GM04503 (cell line): Measurements from ENCODE around the gene GCDH.
"Not testable (repeated sequence)": the region's sequence is repeated elsewhere in the genome, so short reads cannot be mapped to it uniquely, and the experiment has no call there.

ENCODE experiments used
- DNase-seq: peaks from one replicate; pipeline ENCODE4 v3.0.0-alpha.2; 2012; ENCODE audit warnings: low read depth

The GCDH gene

DNA sequence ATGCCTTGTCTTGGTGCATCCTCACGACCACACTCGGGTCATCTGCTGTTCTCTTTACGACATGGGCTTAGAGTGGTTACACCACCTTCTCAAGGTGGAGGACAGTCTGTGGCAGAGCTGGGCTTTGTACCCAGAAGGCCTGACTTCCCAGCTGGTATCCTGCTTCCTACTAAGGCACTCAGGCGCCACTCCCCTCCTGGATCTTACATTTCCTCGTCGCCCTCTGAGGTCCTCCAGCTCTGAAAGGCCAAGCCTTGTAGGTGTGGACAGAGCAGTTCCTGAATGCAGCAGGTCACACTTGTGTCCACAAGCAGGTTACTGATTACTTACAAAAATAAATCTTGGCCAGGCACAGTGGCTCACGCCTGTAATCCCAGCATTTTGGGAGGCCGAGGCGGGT is 16.2 kb downstream of the GCDH start:
- no peak for DNase-seq

GRCh38 chr19:12912571-12912970 is 21.6 kb downstream of the GCDH start:
- DNase-seq, result no peak

GRCh38 chr19:12913011-12913561 is 22.1 kb downstream of the GCDH start:
- peak; percentile 11 for DNase-seq

DNA sequence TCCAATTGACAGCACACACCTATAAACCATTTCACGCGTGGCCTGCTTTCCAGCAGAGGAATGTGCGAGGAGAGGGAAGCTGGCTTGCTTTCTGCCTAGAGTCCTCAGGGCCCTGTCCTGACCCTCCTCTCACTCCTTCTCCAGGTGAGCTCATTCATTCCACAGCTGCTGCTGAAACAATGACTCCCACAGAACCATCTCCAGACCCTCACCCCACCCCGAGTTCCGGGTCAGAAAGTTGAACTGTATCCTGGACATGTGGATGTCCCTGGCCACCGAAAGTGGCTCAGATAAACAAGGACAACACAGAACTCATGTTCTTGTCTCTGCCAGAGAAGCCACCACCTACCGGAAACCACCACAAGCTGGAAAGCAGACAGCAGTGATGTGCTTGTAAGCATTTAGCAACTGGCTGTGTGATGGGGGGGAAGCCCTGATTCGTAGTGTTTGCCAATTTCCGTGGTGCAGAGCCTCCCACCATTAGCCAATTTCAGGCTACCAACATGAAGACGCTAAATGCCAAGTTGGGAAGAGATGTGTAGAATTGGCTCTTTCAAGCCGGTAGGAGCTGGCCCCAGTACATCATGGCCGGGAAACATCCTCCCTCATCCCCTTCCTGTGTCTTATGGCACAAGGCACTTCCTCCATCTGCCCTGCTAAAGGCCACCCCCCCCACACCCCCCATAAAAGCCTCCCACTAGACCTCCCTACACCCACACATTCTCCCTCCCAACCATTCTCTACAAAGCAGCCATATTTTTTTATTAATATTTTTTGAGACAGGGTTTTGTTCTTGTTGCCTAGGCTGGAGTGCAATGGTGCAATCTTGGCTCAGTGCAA is 23.1 kb downstream of the GCDH start:
- no peak for DNase-seq

DNA sequence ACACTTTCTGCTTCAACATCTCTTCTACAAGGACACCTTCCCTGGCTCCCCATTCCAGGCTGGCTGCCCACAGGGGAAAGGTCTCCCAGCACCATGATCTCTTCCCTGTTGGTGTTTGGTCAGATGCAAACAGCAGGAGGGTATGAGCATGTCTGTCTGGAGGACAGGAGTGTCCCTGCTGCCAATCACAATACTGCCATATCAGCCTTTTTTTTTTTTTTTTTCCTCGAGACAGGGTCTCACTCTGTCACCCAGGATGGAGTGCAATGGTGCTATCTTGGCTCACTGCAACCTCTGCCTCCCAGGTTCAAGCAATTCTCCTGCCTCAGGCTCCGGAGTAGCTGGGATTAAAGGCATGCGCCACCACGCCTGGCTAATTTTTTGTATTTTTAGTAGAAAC is 24.9 kb downstream of the GCDH start:
- not testable (repeated sequence) for DNase-seq

- no peak for DNase-seq
Observed at GRCh38 chr19:12918253-12918652, 27.3 kb downstream of the GCDH start.

- DNase-seq, result no peak
Observed at GRCh38 chr19:12921047-12921446, 30.1 kb downstream of the GCDH start.

- DNase-seq, result no peak
Observed at GRCh38 chr19:12922959-12923358, 32.0 kb downstream of the GCDH start.

GRCh38 chr19:12924621-12925310 is 33.8 kb downstream of the GCDH start:
- DNase-seq, result no peak

GRCh38 chr19:12930002-12930645 is 39.2 kb downstream of the GCDH start:
- no peak for DNase-seq

DNA sequence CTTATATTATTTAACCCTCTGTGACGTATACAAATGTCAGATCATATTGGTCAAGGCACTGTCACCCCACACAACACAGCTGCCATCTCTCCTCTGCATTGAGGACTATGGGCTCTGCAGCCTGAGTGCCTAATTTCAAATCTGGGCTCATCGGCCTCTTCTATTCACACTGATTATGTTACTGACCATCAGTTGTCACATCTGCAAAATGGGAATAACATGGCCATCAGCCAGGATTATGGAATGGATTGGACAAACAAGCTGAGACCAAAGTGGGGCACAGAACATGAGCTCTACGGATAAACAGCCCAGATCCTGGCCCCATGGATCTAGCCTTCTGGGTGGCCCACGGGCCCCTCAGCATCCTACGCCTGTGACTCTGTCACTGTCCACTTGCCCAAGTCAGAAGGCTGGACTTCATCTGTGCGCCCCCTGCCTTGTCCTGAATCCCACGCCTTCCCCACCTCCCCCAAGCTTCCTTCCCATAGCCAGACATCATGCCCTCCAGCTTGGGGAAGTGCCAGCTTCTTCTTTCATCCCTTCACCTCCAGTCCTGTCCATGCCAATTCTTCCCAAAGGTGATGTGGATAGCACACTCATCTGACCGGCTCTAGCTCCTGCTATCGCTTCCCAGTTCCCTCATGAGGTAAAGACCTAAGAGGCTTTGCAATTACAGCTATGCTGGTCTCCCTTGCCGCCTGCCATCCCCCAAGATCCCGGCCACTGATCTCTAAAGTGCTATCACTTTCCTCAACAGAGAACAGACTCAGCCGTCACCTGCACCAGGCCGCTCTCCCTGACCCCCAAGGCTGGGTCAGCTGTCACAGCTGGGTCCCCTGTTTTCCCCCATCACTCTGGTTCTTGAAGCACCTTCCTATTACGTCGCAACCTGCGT is 41.7 kb downstream of the GCDH start:
- DNase-seq, result no peak

GRCh38 chr19:12933287-12934072 is 42.5 kb downstream of the GCDH start, which contains the start of gene FARSA:
Gene FARSA, minus strand, starts transcription at chr19:12933711. Its CDS starts 15 bp downstream, at chr19:12933696.
- no peak for DNase-seq

DNA sequence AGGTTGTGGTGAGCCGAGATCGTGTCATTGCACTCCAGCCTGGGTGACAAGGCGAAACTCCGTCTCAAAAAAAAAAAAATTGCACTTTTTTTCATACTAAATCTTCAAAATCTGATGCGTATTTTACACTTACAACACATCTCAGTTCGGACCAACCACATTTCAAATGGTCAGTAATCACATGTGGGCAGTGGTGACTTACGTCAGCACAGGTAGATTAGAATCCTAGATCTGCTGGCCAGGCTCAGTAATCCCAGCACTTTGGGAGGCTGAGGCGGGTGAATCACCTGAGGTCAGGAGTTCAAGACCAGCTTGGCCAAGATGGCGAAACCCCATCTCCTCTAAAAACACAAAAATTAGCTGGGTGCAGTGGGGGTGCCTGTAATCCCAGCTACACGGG is 44.1 kb downstream of the GCDH start:
- DNase-seq, result no peak

GRCh38 chr19:12936582-12936981 is 45.6 kb downstream of the GCDH start:
- no peak for DNase-seq

GRCh38 chr19:12937093-12937926 is 46.4 kb downstream of the GCDH start:
- no peak for DNase-seq

DNA sequence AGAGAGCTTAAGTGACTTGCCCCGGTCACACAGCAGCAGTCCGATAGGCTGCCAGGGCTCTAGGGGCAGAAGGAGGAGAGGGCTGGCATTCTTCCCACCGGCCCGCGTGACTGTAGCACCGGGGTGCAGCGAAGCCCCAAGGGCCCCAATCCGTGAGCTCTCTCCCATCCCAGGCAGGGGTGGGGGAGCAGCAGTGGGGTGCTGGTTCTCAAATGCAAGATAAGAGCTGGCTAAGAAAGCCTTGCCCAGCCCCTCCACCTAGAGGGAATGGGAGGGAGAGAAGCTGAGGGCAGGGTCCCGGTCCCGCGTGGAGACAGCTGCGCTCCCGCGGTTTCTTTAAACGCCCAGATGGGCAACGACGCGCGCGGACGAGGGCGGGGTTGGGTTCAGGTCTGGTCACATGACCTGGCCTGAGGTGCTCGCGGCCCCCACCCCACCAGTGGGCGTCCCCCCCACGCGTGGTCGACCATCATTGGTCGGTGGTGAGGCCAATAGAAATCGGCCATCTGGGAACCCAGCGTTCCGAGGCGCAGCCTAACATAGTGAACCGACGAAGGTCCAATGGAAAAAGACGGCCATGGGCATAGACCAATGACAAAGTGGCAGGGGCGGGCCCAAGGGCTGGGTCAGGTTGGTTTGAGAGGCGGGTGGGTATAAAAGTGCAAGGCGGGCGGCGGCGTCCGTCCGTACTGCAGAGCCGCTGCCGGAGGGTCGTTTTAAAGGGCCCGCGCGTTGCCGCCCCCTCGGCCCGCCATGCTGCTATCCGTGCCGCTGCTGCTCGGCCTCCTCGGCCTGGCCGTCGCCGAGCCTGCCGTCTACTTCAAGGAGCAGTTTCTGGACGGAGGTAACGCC is 47.2 kb downstream of the GCDH start, which contains the start of gene CALR:
CALR (plus strand) TSS at position 683 of the 852 bp plus-strand sequence; CDS start at position 754, 71 bp downstream.
- DNase-seq, result peak; percentile 97

- DNase-seq, result no peak
Observed at GRCh38 chr19:12938779-12939601, 48.0 kb downstream of the GCDH start.

DNA sequence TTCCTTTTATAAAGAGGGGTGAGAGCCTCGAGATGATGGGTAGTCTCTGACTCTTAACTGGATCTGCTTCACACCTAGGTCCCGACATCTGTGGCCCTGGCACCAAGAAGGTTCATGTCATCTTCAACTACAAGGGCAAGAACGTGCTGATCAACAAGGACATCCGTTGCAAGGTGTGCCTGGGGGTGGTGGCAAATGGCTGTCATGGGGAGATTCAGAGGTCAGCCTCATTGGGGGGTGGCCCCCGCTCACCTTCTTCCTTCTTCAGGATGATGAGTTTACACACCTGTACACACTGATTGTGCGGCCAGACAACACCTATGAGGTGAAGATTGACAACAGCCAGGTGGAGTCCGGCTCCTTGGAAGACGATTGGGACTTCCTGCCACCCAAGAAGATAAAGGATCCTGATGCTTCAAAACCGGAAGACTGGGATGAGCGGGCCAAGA is 49.0 kb downstream of the GCDH start:
- no peak for DNase-seq
